Globus pallidus (tissue), 1 donor: ENCODE data around the gene CLEC2L.

ENCODE experiments used
- DNase-seq: peaks from one replicate; pipeline ENCODE4 v3.0.0-alpha.2; 2015; ENCODE audit warnings: low spot score

The CLEC2L gene

DNA sequence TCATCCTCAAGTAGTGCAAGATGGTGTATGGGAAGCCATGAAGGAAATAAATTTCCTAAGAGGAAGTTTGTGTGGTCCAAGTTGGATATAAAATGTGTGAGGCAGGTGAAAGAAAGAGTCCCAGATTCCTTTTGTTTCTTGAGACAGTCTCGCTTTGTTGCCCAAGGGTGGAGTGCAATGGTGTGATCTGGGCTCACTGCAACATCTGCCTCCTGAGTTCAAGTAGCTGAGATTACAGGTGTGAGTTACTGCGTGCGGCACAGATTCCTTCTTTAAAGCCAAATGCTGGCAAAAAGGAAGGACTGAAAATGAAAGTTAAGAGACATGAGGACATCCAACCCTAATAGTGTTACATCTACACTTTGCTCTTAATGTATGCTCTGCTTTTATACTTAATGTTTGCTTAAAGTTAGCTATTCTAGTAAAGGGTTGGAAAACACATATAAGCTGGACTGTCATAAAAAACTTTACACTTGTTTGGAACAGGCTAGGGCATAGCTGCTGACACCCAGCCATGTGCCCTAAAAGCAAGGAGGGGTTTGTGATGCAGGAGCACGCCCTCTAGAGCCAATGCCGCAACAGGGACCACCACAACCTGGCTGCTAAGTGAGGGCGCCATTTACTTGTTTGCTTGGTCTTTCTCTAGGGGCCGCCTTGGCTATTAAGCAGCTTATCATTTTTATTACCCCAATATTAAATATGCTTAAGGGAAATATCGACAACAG lies 34.5 kb downstream of the CLEC2L start:
- no peak for DNase-seq

DNA sequence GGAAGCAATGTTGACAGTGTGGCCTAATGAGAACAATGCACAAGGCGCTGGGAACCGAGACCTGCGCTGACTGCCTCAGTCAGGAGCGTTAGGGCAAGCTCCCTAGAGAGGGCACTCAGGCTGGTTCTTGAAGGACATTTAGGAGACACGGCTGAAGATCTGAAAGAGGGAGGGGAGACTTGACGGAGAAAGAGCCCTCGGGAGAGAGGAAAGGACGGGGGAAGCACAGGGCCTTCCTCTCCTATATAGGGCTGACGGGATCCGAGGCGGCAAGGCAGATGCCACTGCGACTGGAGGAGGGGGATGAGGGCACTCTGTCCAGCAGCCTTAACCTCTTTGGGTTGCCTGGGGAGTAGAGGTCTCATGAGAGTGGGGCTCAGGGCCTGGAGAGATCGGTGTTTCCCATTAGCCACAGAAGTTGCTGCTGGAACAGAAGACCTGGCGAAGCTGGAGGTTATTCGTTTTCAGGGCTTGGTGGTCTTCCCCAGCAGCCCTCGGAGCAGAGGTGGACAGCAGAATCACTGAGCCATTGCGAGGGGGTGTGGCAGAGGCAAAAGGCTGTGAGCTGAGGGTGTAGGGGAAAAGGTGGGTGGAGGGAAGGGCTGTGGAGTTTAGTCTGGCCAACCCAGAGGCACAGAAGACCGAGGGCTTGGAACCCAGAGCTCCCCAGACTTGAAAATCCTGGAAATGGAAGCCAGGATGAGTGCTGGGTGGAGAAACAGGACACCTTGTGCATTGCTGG lies 36.0 kb downstream of the CLEC2L start:
- DNase-seq: no peak

DNA sequence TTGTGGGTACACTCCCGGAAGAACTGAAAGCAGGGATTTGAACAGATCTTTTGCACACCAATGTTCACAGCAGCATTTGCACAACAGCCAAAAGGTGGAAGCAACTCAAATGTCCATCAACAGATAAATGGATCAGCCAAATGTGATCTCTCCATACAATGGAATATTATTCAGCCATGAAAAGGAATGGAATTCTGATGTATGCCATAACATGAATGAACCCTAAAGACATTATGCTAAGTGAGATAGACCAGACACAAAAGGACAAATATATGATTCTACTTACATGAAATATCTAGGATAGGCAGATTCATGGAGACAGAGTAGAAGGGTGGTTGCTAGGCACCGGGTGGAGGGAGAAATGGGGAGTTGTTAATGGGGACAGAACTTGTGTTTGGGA lies 36.7 kb downstream of the CLEC2L start:
- DNase-seq: no peak

DNA sequence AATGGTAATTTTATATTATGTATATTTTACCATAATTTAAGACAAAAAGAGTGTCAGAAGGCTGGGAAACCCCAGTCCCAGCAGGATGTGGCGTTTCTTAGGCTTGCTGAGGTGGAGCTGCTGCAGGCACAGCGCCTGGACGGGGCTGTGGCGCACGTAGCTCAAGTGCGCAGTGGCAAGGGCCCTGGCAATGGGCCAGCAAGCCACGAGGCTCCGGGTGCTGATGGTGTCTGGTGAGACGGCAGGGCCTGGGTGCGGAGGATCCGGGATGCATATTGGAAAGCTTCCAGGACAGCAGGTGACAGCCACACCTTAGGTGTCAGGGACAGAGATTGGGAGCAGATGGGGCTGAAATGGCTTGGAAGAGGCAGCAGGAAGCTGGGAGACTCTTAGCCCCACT lies 37.2 kb downstream of the CLEC2L start:
- no peak for DNase-seq

DNA sequence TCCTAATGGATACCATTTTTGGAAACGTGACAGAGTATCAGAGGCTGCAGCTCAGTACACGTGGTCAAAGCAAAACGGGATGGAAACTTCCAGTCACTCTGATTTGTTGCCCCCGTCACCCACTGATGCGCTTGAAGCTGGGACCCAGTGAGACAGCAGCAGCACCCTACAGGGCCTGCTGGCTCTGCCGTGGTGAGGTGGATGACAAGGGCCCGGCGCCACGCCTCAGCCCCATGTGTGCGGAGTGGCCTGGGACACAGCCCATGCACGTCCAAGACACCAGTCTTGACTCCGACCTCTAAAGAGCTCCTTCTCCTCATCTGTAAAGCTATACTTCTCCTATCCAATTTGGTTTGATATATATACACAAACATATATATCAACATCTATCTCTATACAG lies 39.0 kb downstream of the CLEC2L start:
- no peak for DNase-seq

DNA sequence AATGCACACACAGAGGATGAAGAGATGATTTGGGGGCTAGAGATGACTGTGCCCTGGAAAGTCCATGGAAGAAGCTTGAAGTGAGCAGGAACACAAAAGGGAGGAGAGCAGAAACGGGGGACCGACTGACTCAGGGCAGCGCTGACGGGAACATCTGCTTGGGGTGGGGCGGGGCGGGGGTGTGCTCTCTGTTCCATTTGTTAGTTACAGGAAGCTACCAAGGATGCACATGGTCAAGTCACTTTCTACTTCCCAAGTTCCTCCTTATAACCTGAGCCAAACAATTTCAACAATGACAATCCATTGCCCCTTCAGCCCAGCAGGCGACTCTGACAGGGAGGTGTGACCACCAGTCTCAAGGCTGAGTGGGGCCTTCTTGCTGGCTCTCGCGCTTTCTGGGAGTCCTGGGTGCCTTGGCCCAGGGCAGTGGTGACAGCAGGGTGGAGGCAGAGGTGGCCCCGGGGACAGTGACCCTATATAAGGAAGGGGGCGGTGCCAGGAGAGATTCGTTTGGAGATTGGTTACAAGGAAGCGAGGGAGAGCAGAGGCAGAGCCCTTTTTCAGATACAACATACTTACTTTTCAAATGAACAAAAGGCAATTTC lies 39.6 kb downstream of the CLEC2L start:
- DNase-seq: no peak

DNA sequence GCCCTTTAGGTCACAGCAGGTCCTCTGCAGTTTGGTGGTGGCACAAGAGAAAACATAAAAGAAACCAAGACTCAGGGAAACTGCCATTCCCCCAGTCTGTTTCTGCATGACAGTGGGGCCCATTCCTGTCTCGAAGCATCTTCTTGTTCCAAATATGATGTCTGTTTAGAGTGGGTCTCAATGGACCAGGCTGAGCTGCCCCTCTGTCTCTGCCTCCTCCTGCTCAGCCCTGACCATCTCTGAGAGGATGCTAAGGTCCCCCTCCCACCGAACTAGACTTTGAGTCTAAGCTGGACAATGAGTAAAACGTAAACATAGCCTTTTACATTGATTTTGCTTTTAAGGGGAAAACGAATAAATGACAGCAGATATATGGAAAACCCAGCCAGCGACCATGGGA lies 40.4 kb downstream of the CLEC2L start:
- DNase-seq: no peak

DNA sequence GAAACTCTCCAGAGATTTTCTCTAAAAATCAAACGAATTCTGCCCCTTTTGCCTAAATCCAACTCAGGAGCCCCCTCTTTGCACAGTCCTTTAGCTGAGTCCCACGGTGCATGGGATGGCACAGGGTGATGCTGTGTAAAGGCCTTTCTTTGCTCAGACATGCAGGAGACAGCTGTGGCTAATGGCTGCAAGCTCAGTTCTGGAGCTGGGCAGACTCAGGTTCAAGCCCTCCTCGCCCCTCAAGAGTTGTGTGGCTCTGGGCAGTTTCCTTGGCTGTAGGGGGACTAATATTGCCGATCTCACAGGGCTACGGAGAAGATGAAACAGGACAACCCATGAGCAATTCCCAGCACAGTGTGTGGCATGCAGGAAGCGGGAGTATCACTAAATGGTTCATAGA lies 42.6 kb downstream of the CLEC2L start:
- no peak for DNase-seq

DNA sequence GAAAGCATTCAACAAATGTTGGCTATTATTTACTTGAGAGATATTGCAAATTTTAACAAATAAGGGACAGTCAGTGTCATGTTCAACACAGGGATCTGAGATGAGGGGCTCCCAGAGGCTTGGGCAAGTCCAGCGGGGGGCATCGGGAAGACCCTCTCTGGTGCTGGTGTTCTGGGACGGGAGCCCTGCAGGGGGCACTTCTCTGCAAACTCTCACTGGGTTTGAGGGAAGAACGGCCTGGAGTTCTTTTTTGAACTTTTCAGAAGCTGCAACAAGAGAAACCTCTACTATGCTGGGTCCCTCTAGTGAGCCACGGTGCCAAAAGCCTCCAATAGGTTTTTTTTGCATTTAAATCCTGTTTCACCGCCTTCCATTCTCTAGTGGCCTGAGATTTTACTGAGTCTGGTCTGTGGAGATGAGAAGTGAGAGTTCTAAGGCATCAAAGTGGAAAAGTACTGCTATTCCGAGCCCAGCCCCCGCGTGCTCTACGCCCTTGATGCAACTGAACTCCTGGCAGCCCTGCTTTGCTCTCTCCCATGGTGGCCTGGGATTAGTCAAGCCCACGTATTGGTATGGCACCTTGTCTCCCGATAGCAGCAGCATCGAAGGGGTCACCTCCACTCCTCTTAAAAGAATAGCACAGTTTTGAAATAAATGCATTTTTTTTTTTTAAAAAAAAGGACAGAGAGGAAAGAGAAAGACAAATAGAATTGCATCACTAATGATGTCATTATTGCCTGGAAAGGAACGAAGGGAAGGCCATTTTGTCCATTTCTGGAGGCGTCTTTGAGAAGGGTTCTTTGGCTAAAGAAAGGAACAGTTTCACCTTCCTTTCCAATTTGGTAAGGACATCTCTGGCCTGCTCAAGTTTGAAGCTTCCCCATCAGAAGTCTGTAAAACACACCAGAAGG lies 43.5 kb downstream of the CLEC2L start:
- DNase-seq: no peak

DNA sequence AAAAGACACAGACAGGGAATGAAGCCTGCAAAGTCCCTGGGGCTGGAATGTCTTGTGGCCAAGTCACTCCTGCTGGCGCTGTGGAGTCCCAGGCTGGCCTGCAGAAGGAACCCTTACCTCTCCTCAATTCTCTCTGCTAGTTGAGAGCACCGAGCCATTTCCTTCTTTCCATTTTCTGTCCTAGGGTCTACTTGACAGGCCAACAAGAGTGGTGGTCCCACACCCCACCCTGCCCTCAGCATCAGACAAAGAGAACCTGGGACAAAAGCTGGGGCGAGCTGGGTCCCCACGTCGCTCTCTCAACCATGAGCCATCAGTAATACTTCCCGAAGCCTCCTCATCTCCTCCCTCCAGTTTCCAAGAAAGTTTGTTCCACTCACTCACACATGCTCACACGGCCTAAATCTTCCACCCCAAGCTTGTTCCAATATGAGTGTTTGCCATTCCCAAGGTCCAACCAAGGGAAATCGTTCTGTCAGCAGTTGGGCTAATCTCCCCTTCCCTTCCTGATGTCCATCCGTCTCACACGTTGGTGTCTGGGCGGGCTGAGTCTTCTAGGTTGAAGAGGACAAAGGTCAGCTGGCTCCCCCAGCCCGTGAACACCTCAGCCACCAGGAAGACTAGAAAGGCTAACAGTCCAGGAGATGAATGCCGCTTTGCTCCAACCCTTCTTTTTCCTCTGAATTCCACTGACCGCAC lies 44.3 kb downstream of the CLEC2L start:
- DNase-seq: no peak

DNA sequence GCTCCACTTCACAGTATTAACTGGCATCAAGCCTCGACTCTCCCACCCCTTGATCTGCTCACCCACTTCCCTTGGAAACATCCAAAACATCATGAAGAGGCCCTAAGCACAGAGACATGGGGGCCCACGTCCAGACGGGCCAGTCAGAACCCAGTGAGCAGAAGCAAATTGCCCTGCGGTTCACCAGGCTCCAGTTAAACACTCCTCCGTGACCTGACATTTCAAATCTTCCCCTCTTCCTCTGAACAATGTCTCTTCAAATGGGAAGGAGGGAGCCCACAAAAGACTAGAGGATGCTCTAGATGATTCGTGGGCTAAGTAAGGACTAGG lies 44.8 kb downstream of the CLEC2L start:
- no peak for DNase-seq

DNA sequence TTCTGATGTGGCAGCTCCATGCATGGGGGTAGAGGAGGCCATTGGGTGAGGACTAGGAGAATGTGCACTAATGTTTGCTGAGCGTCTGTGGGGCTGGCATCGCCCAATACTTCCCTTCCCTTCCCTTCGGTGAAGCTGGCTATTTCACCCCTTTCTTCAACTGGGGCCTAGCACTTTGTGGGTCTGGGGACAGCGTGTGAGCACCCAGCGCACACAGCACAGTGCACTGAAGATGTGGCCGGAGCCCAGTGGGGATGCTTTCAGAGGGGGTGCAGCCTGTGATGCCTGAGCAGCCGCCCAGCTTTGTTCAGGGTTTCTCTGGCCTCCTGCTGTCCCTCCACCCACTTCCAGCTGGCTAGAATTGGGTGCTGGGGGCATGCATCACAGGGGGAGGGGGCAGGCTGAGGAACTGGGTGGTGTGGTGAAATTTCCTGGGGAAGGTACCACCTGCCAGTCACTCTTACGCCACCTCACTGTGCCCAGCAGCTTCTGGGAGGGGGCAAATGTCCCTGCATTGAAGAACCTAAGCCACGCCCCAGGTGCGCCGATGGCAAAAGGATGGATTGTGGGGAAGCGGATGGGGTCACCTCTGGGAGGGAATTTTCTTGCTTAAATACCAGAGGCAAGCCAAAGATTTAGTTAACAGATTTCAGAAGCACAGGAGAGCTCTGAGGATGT lies 45.5 kb downstream of the CLEC2L start:
- DNase-seq: no peak

DNA sequence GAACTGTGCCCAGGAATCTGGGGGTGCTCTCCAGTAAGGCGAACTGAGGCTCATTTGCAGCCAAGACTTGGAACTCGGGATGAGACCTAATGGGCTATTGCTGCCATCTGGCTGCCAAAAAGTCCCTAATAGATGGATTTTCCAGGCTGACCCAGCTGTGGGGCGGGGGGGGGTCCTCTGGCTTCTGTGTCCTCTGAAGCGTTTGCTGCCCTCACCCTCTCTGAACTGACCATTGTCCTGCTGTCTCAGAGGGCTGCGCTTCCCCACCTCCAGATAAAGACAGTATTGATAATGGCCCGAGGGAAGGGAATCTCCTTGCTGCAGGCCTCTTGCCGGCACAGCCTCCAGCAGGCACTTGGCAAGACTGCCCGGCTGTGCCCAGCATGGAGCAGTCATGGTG lies 46.6 kb downstream of the CLEC2L start:
- peak; percentile 93 for DNase-seq

DNA sequence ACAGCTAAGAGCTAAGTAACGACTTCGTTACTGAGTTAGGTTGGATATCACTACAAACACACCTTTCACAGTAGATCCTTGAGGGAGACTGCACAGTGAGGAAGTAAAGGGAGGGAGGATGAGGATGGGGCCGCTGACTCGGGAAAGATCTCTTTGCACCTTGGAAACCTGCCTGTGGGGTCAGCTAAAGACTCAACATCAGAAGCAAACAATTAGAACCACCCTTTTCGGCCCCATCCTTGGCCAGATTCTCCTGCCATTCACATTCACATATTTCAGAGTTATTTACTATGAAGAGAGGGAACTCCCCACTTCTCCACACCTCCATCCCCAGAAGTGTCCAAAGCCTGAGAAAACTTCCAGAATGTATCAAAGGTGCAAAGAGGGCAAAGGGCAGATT lies 47.1 kb downstream of the CLEC2L start:
- no peak for DNase-seq

DNA sequence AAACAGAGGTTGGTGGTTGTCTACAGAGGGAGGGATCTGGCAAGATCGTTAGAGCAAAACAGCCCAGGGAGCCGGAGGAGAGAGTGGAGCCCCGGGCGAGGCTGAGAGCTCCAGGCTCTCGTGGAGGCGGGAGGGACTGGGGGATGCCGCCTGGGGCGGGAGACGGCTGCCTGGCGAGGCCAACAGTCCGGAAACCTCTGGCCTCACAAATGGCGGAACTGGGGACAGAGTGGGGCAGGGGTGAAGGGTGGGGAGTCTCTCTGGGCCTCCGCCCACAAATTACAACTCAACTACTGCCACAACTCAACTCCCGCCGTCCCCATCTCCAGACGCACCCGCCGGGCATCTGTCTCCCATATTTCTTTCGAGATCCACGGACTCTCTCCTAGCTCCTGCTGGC lies 47.7 kb downstream of the CLEC2L start:
- DNase-seq: no peak

DNA sequence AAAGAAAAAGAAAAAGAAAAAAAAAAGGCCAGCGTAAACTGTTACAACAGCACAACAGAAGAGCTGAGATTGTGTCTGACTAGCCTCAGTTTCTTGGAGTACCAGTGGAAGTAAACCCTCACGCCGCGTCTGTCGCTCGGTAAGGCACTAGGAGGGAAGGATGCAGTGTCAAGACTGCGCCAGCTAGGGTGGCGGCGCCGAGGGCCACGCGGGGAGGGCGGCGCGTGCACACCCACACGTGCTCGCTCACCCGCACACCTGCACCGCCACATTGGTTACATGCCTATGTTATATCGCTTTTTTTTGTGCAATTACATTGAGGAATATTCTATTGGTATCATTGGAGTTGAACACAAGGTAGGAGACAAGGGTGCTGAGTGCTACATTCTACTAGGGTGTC lies 48.2 kb downstream of the CLEC2L start:
- no peak for DNase-seq

DNA sequence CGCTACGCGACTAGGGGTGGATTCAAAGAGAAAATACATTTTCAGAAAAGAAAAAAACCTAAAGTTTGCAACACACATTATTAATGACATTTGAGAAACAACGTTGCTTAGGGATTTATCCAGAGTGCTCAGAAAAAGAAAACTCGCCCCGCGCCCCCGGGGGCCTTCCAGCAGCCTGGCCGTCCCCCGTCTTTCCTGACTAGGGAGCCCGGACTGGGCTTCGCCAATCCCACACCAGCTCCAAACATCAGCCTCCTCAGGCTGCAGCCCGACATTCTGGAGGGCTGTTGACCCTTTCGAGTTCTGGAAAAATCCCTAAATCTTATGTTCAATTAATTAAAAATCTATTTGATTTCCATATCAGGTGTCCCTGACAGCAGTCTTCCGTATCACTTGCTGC lies 48.6 kb downstream of the CLEC2L start:
- DNase-seq: no peak

DNA sequence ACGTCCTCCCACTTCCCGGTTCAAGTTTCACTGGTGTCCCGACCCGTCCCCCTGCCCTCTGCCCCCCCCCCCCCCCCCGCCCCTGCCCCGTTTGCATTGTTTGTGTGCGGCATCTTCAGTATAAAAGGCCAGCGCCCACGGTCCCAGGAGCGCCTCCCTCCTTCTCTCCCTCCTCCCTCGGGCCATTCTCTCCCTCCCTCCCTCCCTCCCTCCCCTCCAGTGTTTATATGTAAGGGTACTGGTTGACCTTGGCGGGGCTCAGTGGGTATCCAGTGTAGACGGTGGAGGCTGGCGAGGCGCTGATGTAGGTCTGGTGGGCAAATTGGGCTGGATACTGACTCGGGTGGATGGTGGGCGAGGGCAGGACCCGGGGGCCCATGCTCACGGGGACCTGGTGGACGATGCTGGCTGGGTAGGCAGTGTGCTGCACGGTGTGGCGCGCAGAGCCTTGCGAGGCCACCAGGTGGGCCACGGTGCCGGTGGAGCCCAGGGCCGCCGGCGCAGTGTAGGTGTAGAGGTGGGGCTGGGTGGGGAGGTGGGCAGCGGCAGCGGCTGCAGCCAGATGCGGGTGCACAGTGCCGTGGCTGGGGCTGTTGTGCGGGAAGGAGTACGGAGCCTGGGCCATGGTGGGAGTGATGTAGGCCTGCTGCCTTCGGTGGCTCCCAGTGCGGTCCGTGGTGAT lies 49.4 kb downstream of the CLEC2L start:
- no peak for DNase-seq

DNA sequence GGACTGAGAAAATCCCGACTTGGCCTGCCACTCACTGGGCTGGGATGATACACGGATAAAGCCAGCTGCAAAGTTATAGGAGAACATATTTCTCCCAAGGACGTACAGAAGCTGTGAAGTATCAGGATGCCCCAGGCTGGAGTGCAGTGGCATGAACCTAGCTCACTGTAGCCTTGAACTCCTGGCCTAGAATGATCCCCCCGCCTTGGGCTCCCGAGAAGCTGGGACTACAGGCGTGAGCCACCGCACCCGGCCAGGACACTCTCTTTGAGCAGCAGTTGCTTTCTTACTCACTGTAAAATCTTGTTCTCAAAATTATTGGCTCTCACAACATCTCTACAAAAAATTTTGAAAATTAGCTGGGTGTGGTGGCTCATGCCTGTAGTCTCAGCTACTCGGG lies 50.4 kb downstream of the CLEC2L start:
- no peak for DNase-seq

DNA sequence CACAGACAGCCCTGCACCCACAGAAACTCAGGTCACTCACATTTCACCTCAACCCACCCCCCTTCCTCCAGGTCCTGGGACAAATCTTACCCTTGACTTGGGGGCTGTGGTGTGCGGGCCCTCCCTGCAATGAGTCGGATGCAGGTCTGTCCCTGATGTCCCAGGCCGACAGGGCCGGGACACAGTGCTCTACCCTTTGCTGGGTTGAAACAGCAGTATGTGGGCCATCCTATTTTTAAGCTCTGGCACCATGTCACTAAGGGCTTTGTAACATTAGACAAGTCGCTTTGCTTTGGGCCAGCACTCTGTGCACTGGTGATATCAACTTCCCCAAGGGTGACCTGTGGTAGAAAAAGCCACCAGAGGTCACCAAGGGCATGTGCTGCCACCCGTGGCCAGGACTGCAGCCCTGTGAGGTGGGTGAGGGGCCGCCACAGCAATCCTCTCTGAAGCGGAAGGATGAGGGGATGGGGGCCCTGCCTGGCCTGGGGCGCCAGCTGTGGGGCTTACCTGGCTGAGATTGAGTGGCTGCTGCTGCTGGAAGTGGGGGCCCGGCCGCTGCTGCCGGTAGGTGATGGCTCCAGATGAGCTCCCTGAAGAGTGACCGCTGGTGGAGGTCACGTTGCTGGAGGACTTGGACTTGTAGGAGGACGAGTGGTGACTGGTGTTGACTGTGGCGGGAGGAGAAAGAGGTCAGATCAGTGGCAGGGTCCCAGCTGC lies 51.3 kb downstream of the CLEC2L start:
- no peak for DNase-seq
